HG03520 (cell line): ENCODE results near the gene IL13.
"Not testable (repeated sequence)": the region's sequence is repeated elsewhere in the genome, so short reads cannot be mapped to it uniquely, and the experiment has no call there.

ENCODE experiments used
- ATAC-seq: cut with Tn5 transposase; IDR thresholded peaks from one replicate; pipeline ENCODE4 v1.9.1; 2021; ENCODE audit warnings: mild to moderate bottlenecking, moderate library complexity; ENCODE audit not compliant: unreplicated experiment

The IL13 gene

GRCh38 chr5:132688536-132689339, 30.8 kb downstream of the IL13 start:
- ATAC-seq = no peak

GRCh38 chr5:132689513-132689912, 31.5 kb downstream of the IL13 start:
- no peak for ATAC-seq

- no peak for ATAC-seq
Measured at GRCh38 chr5:132690156-132690555, 32.2 kb downstream of the IL13 start.

- not testable (repeated sequence) for ATAC-seq
Measured at GRCh38 chr5:132691755-132692631, 34.0 kb downstream of the IL13 start.

GRCh38 chr5:132692632-132692967, 34.6 kb downstream of the IL13 start:
- ATAC-seq = no peak

GRCh38 chr5:132695956-132696355, 38.0 kb downstream of the IL13 start:
- ATAC-seq = no peak

- no peak for ATAC-seq
Measured at GRCh38 chr5:132704875-132705274, 46.9 kb downstream of the IL13 start.

- no peak for ATAC-seq
Measured at GRCh38 chr5:132708645-132709044, 50.7 kb downstream of the IL13 start.
